Ishikawa (cell line): ENCODE results near the gene MAP2K4.

Experiments
- RAD21 ChIP-seq: IDR thresholded peaks from 2 replicates; pipeline ENCODE4 v1.6.1; 2012; ENCODE audit warnings: low read depth
- YY1 ChIP-seq: IDR thresholded peaks from 2 replicates; pipeline ENCODE4 v1.6.1; 2012; ENCODE audit warnings: low read depth
- TF ChIP-seq, protein P1 (sequence below): IDR thresholded peaks from 2 replicates; pipeline ENCODE4 v1.6.1; 2012
- TF ChIP-seq, protein P2 (sequence below): IDR thresholded peaks from 2 replicates; pipeline ENCODE4 v1.6.1; 2012; ENCODE audit warnings: low read depth, mild to moderate bottlenecking

DNA sequence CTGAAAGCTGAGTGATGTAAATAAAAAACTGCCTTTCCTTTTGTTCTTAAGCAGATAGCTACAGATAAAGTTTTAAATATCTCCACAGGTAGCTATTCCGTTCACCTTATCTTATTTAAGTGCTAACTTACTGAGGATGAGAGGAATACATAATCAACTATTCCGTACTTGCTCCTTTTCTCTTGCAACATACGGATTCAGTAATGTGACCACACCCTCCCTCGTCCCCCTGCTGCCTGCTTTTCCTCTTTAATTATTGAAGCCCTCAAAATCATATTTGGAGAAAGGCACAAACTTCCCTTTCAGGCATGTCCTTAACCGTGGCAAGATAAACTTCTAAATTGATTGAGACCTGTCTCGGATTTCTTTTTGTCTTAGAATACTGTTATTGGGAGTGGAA is 101.4 kb downstream of the MAP2K4 start:
- TF ChIP-seq, protein P1, sequence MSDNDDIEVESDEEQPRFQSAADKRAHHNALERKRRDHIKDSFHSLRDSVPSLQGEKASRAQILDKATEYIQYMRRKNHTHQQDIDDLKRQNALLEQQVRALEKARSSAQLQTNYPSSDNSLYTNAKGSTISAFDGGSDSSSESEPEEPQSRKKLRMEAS, result no peak
- TF ChIP-seq, protein P2, sequence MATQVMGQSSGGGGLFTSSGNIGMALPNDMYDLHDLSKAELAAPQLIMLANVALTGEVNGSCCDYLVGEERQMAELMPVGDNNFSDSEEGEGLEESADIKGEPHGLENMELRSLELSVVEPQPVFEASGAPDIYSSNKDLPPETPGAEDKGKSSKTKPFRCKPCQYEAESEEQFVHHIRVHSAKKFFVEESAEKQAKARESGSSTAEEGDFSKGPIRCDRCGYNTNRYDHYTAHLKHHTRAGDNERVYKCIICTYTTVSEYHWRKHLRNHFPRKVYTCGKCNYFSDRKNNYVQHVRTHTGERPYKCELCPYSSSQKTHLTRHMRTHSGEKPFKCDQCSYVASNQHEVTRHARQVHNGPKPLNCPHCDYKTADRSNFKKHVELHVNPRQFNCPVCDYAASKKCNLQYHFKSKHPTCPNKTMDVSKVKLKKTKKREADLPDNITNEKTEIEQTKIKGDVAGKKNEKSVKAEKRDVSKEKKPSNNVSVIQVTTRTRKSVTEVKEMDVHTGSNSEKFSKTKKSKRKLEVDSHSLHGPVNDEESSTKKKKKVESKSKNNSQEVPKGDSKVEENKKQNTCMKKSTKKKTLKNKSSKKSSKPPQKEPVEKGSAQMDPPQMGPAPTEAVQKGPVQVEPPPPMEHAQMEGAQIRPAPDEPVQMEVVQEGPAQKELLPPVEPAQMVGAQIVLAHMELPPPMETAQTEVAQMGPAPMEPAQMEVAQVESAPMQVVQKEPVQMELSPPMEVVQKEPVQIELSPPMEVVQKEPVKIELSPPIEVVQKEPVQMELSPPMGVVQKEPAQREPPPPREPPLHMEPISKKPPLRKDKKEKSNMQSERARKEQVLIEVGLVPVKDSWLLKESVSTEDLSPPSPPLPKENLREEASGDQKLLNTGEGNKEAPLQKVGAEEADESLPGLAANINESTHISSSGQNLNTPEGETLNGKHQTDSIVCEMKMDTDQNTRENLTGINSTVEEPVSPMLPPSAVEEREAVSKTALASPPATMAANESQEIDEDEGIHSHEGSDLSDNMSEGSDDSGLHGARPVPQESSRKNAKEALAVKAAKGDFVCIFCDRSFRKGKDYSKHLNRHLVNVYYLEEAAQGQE, result no peak
- no peak for TF ChIP-seq YY1
- no peak for TF ChIP-seq RAD21
